MM.1S (cell line): ENCODE results near the gene ACOT13.
"Not testable (repeated sequence)": the region's sequence is repeated elsewhere in the genome, so short reads cannot be mapped to it uniquely, and the experiment has no call there.

ENCODE experiments used
- DNase-seq: peaks from one replicate; pipeline ENCODE4 v3.0.0-alpha.2; 2015
- H2AFZ ChIP-seq: fragments of 300-600 bp; sonication (generic); 2 replicates; pipeline ENCODE4 v1.6.0; 2016; ENCODE audit warnings: antibody characterized with exemption, low read length
- H3F3A ChIP-seq: fragments of 300-600 bp; sonication (generic); 2 replicates; pipeline ENCODE4 v1.6.1; 2016; ENCODE audit warnings: mild to moderate bottlenecking, antibody characterized with exemption, low read length, moderate library complexity, mixed read lengths; ENCODE audit not compliant: insufficient read depth
- H3K27ac ChIP-seq: fragments of 300-600 bp; sonication (generic); 2 replicates; pipeline ENCODE4 v1.5.1; 2016; ENCODE audit warnings: mild to moderate bottlenecking, low read length
- H3K27me3 ChIP-seq: fragments of 300-600 bp; sonication (generic); replicated peaks from 2 replicates; pipeline ENCODE4 v1.6.0; 2016; ENCODE audit warnings: low read length; ENCODE audit not compliant: insufficient read depth
- H3K36me3 ChIP-seq: fragments of 300-600 bp; sonication (generic); replicated peaks from 2 replicates; pipeline ENCODE4 v1.6.1; 2016; ENCODE audit warnings: mild to moderate bottlenecking, low read length, mixed read lengths; ENCODE audit not compliant: insufficient read depth
- H3K4me1 ChIP-seq: fragments of 300-600 bp; sonication (generic); 2 replicates; pipeline ENCODE4 v1.6.1; 2016; ENCODE audit warnings: low read length, mixed read lengths
- H3K4me2 ChIP-seq: fragments of 300-600 bp; sonication (generic); 2 replicates; pipeline ENCODE4 v1.6.0; 2016; ENCODE audit warnings: low read depth, low read length
- H3K4me3 ChIP-seq: fragments of 300-600 bp; sonication (generic); 2 replicates; pipeline ENCODE4 v1.5.1; 2016; ENCODE audit warnings: low read length, mixed read lengths
- H3K79me2 ChIP-seq: fragments of 300-600 bp; sonication (generic); 2 replicates; pipeline ENCODE4 v1.6.1; 2016; ENCODE audit warnings: mixed run types, low read length, mixed read lengths
- H3K9ac ChIP-seq: fragments of 300-600 bp; sonication (generic); 2 replicates; pipeline ENCODE4 v1.6.1; 2016; ENCODE audit warnings: low read length, mixed read lengths
- H3K9me2 ChIP-seq: fragments of 300-600 bp; sonication (generic); replicated peaks from 2 replicates; pipeline ENCODE4 v1.6.1; 2016; ENCODE audit warnings: mild to moderate bottlenecking, low read length, mixed read lengths; ENCODE audit not compliant: insufficient read depth
- H3K9me3 ChIP-seq: fragments of 300-600 bp; sonication (generic); replicated peaks from 2 replicates; pipeline ENCODE4 v1.6.1; 2016; ENCODE audit warnings: mild to moderate bottlenecking, low read length, mixed read lengths; ENCODE audit not compliant: insufficient read depth
- H4K20me1 ChIP-seq: fragments of 300-600 bp; sonication (generic); 2 replicates; pipeline ENCODE4 v1.6.1; 2016; ENCODE audit warnings: mild to moderate bottlenecking, low read length, moderate library complexity, mixed read lengths; ENCODE audit not compliant: insufficient read depth
- CTCF ChIP-seq: fragments of 300-600 bp; sonication (generic); IDR thresholded peaks from 2 replicates; pipeline ENCODE4 v1.5.1; 2016; ENCODE audit warnings: antibody characterized with exemption, low read length, mixed read lengths
- EZH2 ChIP-seq: fragments of 300-600 bp; sonication (generic); optimal IDR thresholded peaks from 2 replicates; pipeline ENCODE3; 2017; ENCODE audit warnings: low read depth, mild to moderate bottlenecking, antibody characterized with exemption, low read length, mixed read lengths
- EZH2phosphoT487 ChIP-seq: fragments of 300-600 bp; sonication (generic); IDR thresholded peaks from 2 replicates; pipeline ENCODE4 v1.6.1; 2018; ENCODE audit warnings: antibody characterized with exemption, low read length

ACOT13 gene

GRCh38 chr6:24695635-24696034, 28.8 kb downstream of the ACOT13 start:
- not testable (repeated sequence) for H3K9me3 ChIP-seq, H2AFZ ChIP-seq, H3K4me1 ChIP-seq, H4K20me1 ChIP-seq, H3K9ac ChIP-seq, H3K4me3 ChIP-seq, H3K27me3 ChIP-seq, H3F3A ChIP-seq, H3K9me2 ChIP-seq, H3K27ac ChIP-seq, H3K36me3 ChIP-seq, H3K4me2 ChIP-seq, H3K79me2 ChIP-seq
- peak; percentile 39 for TF ChIP-seq CTCF
- DNase-seq: peak; percentile 26

- Histone ChIP-seq H3K27ac (no peak overlapping the region), H3K79me2 (no peaks in the 10 kb centered on the region), H3K4me1 (no peaks in the 10 kb centered on the region), H3K4me2 (no peak overlapping the region), H3K9me3 (no peaks in the 10 kb centered on the region), H3K4me3 (no peak overlapping the region), H3K9me2 (no peaks in the 10 kb centered on the region), H3K27me3 (no peaks in the 10 kb centered on the region), H3F3A (peaks cover 7% of the 10 kb centered on the region; the same call in 1 of the 2 replicates), H2AFZ (no peak overlapping the region), H3K36me3 (no peaks in the 10 kb centered on the region; the same call in 1 of the 2 replicates), H4K20me1 (no peaks in the 10 kb centered on the region), H3K9ac (no peak overlapping the region)
- no peak for TF ChIP-seq EZH2phosphoT487
- no peak for TF ChIP-seq CTCF
- no peak for TF ChIP-seq EZH2
- no peak for DNase-seq
Measured at GRCh38 chr6:24696097-24696496, 29.2 kb downstream of the ACOT13 start.

- H3K9ac ChIP-seq: no peak overlapping the region
- H2AFZ ChIP-seq: no peak overlapping the region
- H3K4me1 ChIP-seq: no peaks in the 10 kb centered on the region
- H3F3A ChIP-seq: peaks cover 7% of the 10 kb centered on the region
- no peaks in the 10 kb centered on the region for H4K20me1 ChIP-seq
- peaks cover 8% of the 10 kb centered on the region; the same call in 1 of the 2 replicates for H3K79me2 ChIP-seq
- peaks cover 4% of the 10 kb centered on the region for H3K36me3 ChIP-seq
- H3K4me2 ChIP-seq: no peak overlapping the region
- no peak overlapping the region for H3K4me3 ChIP-seq
- no peaks in the 10 kb centered on the region for H3K27me3 ChIP-seq
- no peaks in the 10 kb centered on the region for H3K9me2 ChIP-seq
- no peaks in the 10 kb centered on the region for H3K9me3 ChIP-seq
- no peak for DNase-seq
- TF ChIP-seq EZH2 (no peak), CTCF (no peak), EZH2phosphoT487 (no peak)
- H3K27ac ChIP-seq: no peak overlapping the region
Measured at GRCh38 chr6:24699521-24700359, 32.9 kb downstream of the ACOT13 start.
